GM18867 (cell line): ENCODE measurements around the gene BAZ1A.
A peak's percentile ranks its signal among the peaks of the same experiment; 100 is the strongest.
"Not testable (repeated sequence)": the region's sequence is repeated elsewhere in the genome, so short reads cannot be mapped to it uniquely, and the experiment has no call there.

Experiments
- ATAC-seq: cut with Tn5 transposase; IDR thresholded peaks from one replicate; pipeline ENCODE4 v1.9.1; 2021; ENCODE audit warnings: mild to moderate bottlenecking, moderate library complexity; ENCODE audit not compliant: unreplicated experiment

BAZ1A gene

GRCh38 chr14:34857689-34858449 lies 17.3 kb downstream of the BAZ1A start:
- no peak for ATAC-seq

GRCh38 chr14:34853041-34853440 lies 22.1 kb downstream of the BAZ1A start:
- ATAC-seq = no peak

GRCh38 chr14:34851395-34851794 lies 23.8 kb downstream of the BAZ1A start:
- ATAC-seq = no peak

- no peak for ATAC-seq
These were observed 29.3 kb downstream of the BAZ1A start for GRCh38 chr14:34845869-34846268.

GRCh38 chr14:34843011-34843554 lies 32.1 kb downstream of the BAZ1A start:
- peak; percentile 41 for ATAC-seq

GRCh38 chr14:34837801-34838322 lies 37.3 kb downstream of the BAZ1A start:
- ATAC-seq = no peak

- ATAC-seq = no peak
These were observed 39.8 kb downstream of the BAZ1A start for GRCh38 chr14:34835312-34835711.

- no peak for ATAC-seq
These were observed 41.3 kb downstream of the BAZ1A start for GRCh38 chr14:34833549-34834523.

- ATAC-seq = no peak
These were observed 48.5 kb downstream of the BAZ1A start for GRCh38 chr14:34826661-34827060.

- ATAC-seq = no peak
These were observed 50.3 kb downstream of the BAZ1A start for GRCh38 chr14:34824826-34825225.

GRCh38 chr14:34824256-34824655 lies 50.9 kb downstream of the BAZ1A start:
- no peak for ATAC-seq

- ATAC-seq = no peak
These were observed 57.4 kb downstream of the BAZ1A start for GRCh38 chr14:34817768-34818167.

GRCh38 chr14:34810028-34810427 lies 65.1 kb downstream of the BAZ1A start:
- ATAC-seq = no peak

- ATAC-seq = no peak
These were observed 68.9 kb downstream of the BAZ1A start for GRCh38 chr14:34806257-34806656.

GRCh38 chr14:34804933-34805332 lies 70.2 kb downstream of the BAZ1A start:
- no peak for ATAC-seq

GRCh38 chr14:34798861-34799260 lies 76.3 kb downstream of the BAZ1A start:
- ATAC-seq = not testable (repeated sequence)

- ATAC-seq = no peak
These were observed 77.2 kb downstream of the BAZ1A start for GRCh38 chr14:34797747-34798583.

GRCh38 chr14:34796902-34797301 lies 78.3 kb downstream of the BAZ1A start:
- ATAC-seq = no peak

GRCh38 chr14:34794941-34795340 lies 80.2 kb downstream of the BAZ1A start:
- ATAC-seq = no peak

GRCh38 chr14:34794217-34794616 lies 80.9 kb downstream of the BAZ1A start:
- no peak for ATAC-seq
